Stimulated activated CD4-positive, alpha-beta T cell treated with anti-CD3 and anti-CD28 coated beads, TNF-alpha, amount 100 ng/mL, for 48 hours (primary cell): ENCODE data around the gene LSM4.

Experiments used
- DNase-seq, 3 donors: peaks; one replicate each; pipeline ENCODE4 v3.0.0-alpha.2; 2020; ENCODE audit warnings: low read depth in 3 of 3

Gene LSM4

GRCh38 chr19:18292810-18293641 lies 29.9 kb downstream of the LSM4 start:
- peak in 1 of 3 donors; percentile 54 for DNase-seq

GRCh38 chr19:18292462-18292809 lies 30.4 kb downstream of the LSM4 start:
- DNase-seq: no peak

DNA sequence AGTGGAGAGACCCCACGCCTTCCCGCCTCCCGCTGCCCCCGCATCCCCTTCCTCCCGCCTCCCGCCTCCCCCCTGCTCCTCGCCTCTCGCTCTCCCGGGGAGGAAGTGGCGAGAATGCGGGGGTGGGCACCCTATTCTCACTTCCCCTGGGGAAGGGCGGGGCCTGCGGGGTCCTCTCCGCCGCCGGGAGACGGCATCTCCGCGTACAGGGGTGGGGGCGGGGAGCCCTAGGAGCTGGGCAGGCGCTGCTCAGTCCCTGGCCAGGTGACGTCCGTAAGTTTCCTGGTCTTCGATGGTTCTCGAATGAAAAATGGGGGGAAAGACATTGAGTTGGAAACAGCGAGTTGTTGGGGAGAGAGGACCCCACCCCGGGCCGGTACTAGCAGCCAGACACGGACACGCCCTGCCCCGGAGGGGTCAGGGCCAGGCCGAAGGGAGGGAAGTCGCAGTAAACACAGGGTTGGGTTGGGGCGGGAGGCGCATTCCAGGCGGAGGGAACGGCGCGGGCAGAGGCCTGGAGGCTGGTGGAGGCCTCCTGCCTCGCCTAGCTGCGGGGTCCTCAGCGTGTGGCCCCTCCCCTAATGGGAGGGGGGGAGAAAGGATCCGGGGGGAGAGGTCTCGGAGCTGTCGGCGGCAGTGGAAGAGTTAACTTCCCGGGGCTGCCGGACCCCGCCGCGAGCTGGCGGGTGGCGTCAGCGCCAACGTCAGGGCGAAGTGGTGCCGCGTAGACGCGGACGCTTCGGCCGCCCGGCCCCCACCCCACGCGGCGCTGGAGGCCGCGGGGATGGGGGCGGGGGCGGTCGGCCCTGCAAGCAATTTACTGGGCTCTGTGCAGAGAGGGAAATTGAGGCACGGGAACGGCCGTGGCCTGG lies 31.1 kb downstream of the LSM4 start:
- peak; percentile 79 to 91 (median 86) for DNase-seq

GRCh38 chr19:18291019-18291524 lies 31.8 kb downstream of the LSM4 start:
- DNase-seq: no peak

GRCh38 chr19:18290302-18291018 lies 32.4 kb downstream of the LSM4 start:
- peak; percentile 85 to 95 (median 88) for DNase-seq

DNA sequence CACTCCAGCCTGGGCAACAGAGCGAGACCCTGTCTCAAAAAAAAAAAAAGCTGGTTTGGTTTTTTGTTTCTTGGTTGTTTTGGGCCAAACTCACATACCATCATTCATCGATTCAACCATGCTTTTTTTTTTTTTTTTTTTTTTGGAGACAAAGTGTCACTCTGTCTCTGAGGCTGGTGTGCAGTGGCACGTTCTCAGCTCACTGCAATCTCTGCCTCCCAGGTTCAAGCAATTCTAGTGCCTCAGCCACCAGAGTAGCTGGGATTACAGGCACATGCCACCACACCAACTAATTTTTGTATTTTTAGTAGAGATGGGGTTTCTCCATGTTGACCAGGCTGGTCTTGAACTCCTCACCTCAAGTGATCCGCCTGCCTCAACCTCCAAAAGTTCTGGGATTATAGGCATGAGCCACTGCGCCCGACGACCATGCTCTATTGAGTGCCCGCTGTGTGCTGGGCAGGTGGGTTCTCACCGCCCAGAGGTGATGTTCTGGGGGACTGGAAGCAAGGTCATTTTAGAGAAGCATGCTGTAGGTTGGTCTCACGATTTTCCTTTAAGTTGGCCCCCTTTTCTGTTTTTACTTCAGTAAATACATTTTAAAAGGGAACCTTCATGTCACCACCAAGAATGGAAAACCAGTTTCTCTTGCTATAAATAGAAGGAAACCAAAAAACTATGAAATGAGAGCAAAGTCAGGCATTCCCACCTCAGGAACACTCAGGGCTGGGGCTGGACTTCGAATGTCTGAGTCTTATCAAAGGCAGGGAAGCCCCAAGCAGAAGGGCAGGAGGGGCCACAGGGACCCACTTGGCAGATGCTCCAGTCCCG lies 33.2 kb downstream of the LSM4 start:
- no peak for DNase-seq

DNA sequence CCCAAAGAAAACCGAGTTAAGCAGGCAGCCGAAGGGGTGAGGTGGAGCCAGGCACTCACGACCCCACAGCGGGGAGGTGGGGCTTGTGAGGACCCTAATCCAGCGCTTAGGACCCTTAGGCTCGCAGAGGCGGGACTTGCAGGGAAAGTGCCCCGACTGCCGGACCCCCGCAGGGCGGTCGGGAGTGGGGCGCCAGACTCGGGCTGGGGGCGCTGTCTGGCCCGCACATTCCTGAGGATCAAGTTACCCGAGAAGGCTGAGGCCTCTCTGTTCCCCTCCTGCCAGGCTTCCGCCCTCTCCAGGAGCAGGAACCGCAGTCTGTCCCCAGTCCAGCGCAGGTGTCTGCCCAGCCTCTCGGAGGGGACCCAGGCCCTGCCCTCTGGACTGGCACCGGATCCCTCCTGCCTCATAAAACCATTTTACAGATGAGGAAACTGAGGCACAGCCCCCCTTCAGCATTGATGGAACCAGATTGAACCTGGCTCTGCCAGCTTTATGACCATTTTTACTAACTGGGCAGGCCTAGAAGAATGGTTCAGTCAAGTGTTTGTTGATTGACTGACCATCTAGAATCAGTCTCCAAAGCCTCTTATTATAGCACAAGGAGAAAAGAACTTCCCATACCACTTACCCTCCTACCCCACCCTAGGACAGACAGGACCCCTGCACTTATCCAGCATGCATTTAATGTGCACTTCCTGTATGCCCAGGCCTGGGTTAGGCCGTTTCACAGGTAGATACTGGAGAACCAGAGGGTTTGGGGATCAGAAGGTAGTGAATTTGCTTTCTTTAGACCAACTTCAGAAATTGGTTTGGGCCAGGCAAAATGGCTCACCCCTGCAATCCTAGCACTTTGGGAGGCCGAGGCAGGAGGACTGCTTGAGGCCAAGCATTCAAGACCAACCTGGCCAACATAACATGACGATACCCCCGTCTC lies 34.8 kb downstream of the LSM4 start:
- no peak for DNase-seq

GRCh38 chr19:18286973-18287635 lies 35.8 kb downstream of the LSM4 start:
- DNase-seq: no peak

GRCh38 chr19:18284712-18285360 lies 38.0 kb downstream of the LSM4 start:
- peak in 1 of 3 donors; percentile 65 for DNase-seq

- DNase-seq: no peak
These were observed 39.5 kb downstream of the LSM4 start for GRCh38 chr19:18283338-18283737.

DNA sequence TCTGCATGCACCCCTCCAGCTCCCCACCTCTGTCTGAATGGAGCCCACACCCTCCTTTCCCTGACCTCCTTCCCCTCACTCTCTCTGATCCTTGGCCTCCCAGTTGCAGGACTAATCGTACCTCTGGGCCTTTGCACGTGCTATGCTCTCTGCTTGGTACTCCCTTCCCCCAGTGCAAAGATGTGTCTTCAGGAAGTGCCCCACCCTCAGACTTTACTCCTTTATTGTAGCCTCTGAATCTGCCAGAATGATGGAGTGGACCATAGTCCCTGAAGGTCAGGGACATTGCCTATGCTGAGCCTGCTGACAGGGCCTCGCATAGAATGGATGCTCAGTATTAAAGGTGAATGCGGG lies 40.1 kb downstream of the LSM4 start:
- no peak for DNase-seq

DNA sequence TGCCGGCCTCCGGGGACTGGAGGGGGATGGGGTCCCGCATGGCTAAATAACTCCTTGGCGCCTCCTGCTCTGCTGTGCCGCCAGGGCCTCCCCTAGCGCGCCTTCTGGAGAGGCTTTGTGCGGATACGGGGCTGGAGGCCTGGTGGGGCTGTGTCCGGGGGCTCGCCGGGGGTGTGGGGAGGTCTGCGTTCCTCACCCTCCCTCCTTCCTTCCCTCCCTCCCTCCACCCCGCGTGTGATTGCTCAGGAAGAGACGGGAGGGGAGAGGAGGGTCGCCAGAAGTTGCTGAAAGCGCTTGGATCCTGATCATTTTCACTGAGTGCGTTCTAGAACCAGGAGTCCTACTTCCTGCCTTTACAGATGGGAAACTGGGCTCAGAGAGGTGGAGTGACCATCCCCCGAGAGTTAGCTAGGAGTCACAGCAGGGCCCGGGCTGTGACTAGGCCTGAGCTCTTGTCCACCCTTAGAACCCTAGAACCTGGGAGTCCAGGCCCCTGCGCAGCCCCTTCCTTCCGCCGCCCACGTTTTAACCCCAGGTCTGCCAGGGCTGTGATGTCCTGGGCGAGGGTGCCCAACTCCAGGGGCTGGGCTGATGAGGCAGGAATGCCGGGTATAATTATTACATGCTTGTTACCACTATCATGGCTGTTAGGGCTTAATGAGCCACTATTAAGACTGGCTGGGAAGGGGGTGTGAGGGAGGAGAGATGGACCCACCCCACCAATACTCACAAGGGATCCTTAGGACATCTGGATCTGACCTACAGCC lies 40.7 kb downstream of the LSM4 start:
- no peak for DNase-seq

GRCh38 chr19:18281082-18282020 lies 41.5 kb downstream of the LSM4 start, which contains the start of gene JUND:
Gene JUND (minus strand): TSS chr19:18281622. CDS start chr19:18281484, 138 bp downstream.
- peak; percentile 91 to 98 (median 94) for DNase-seq

DNA sequence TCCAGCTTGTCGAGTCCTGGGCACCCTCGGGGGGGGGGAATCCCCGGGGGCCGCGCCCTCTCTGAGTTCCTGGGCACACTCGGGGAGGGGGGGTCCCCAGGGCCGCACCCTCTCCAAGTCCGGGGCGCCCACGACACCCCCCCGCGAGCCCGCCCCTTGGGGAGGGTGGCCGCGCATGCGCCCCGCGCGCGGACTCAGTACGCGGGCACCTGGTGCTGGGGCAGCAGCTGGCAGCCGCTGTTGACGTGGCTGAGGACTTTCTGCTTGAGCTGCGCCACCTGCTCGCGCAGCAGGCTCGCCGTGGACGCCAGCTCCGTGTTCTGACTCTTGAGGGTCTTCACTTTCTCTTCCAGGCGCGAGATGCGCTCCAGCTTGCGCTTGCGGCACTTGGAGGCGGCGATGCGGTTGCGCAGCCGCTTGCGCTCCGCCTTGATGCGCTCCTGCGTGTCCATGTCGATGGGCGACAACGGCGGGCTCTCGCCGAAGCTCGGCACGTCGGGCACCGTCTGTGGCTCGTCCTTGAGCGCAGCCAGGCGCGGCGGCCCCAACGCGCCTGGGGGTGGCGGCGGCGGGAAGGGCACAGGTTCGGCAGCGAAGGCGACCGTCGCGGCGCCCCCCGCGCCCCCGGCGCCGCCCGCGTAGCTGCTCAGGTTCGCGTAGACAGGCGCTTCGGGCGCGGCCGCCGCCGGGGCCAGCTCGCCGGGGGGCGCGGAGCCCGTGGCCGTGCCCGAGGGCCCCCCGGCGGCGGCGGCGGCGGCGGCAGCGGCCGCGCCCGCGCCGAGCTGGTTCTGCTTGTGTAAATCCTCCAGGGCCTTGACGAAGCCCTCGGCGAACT lies 42.4 kb downstream of the LSM4 start:
- peak in 2 of 3 donors; percentile 58 to 65 for DNase-seq

GRCh38 chr19:18279516-18280246 lies 43.2 kb downstream of the LSM4 start:
- peak; percentile 79 to 88 (median 85) for DNase-seq

GRCh38 chr19:18279266-18279515 lies 43.7 kb downstream of the LSM4 start:
- no peak for DNase-seq
